ENCODE measurements around the gene FGF3.
A peak's percentile ranks its signal among the peaks of the same experiment; 100 is the strongest.

Gene FGF3

GRCh38 chr11:69804769-69805508, 14.3 kb downstream of the FGF3 start:
- no peak for DNase-seq

GRCh38 chr11:69803604-69804218, 15.5 kb downstream of the FGF3 start:
- DNase-seq = no peak

- no peak for DNase-seq
These were observed 16.2 kb downstream of the FGF3 start for GRCh38 chr11:69803022-69803421.

GRCh38 chr11:69802590-69802989, 16.6 kb downstream of the FGF3 start:
- no peak for DNase-seq

- peak in 4 of 56 donors; percentile 2 to 32 (median 11) for DNase-seq
These were observed 17.5 kb downstream of the FGF3 start for GRCh38 chr11:69801513-69802335.

GRCh38 chr11:69800278-69800677, 18.9 kb downstream of the FGF3 start:
- no peak for DNase-seq

- DNase-seq = no peak
These were observed 19.6 kb downstream of the FGF3 start for GRCh38 chr11:69799582-69799981.

- no peak for DNase-seq
These were observed 20.1 kb downstream of the FGF3 start for GRCh38 chr11:69799097-69799496.

- DNase-seq = no peak
These were observed 21.3 kb downstream of the FGF3 start for GRCh38 chr11:69797737-69798528.

- DNase-seq = no peak
These were observed 22.1 kb downstream of the FGF3 start for GRCh38 chr11:69797156-69797555.

- no peak for DNase-seq
These were observed 23.2 kb downstream of the FGF3 start for GRCh38 chr11:69796063-69796462.

GRCh38 chr11:69791276-69792180, 27.7 kb downstream of the FGF3 start:
- peak in 11 of 56 donors; percentile 3 to 49 (median 16) for DNase-seq

GRCh38 chr11:69788956-69789355, 30.3 kb downstream of the FGF3 start:
- DNase-seq = no peak

GRCh38 chr11:69787906-69788305, 31.3 kb downstream of the FGF3 start:
- DNase-seq = no peak

GRCh38 chr11:69787457-69787856, 31.8 kb downstream of the FGF3 start:
- DNase-seq = no peak

- DNase-seq = no peak
These were observed 38.0 kb downstream of the FGF3 start for GRCh38 chr11:69781241-69781640.

- DNase-seq = no peak
These were observed 40.8 kb downstream of the FGF3 start for GRCh38 chr11:69778373-69778772.

GRCh38 chr11:69775163-69775755, 44.0 kb downstream of the FGF3 start, which contains the start of gene FGF4:
FGF4 (minus strand) TSS chr11:69775341; CDS start chr11:69775084, 257 bp downstream.
- no peak for DNase-seq

- no peak for DNase-seq
These were observed 44.7 kb downstream of the FGF3 start for GRCh38 chr11:69774354-69775162.

All from nucleus accumbens (tissue), 56 donors.